Raji (cell line): ENCODE results near the gene USP6NL.

Experiments used
- POLR2A ChIP-seq: IDR thresholded peaks from 2 replicates; pipeline ENCODE4 v1.6.1; 2011; ENCODE audit warnings: low read depth, low read length, control low read depth; ENCODE audit not compliant: insufficient read depth

The USP6NL gene

DNA sequence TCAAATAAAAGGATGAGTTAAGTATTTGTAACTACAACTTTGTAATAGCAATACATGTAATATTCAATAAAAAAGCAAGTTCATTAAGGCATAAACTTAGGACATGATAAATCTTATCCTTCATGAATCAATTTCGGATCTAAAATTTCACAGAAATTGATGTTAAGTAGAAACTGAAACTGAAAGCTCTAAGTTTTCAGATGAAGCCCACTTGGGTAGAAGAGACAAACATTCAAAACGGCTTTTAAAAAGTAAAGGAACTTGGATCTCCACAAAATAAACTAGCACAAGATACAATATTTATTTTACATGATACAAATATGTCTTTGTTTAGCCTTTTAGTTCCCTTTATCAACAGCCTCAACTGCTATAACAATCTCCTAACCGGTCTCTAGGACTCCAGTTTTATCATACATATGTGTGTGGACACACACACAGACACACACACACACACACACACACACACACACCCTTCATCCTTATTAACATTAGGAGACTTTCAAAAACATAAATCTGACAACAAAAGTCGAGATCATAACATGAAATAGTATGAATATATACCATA lies 83.7 kb downstream of the USP6NL start:
- TF ChIP-seq POLR2A = no peak

DNA sequence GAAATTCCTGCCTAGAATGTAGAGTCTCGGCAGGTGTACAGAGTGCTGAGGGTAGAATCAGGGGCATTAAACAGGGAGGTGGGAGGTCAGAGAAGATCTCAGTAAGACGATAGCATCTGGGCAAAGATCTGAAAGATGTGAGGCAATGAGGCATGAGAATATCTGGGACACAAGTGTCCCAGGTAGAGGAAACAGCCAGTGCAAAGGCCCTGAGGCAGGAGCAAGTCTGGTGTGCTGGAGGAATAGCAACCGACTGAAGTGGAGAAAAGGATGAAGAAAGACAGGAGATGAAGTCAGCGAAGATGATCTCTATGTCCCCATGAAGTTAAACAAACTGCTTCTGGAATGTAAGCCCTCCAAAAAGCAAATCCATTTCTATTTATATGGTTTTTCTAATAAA lies 84.4 kb downstream of the USP6NL start:
- no peak for TF ChIP-seq POLR2A

DNA sequence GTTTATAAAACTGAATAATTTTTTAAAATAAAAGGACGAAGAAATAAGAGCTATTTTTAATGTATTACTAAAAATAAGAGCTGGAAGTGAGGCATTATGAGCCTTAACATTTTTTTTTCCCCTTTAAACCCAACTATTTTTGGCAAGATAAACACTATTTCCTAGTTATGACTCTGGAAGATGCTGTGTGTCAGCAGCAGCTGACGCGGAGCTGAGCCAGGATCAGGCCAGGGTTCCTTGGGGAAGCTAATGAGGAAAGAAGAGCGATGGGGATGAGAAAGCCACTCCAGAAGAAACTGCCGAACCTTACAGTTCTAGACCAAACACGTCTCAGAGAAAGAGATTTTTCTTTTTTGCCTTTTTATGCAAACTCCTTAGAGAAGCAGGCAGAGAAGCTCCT lies 85.9 kb downstream of the USP6NL start:
- no peak for TF ChIP-seq POLR2A

DNA sequence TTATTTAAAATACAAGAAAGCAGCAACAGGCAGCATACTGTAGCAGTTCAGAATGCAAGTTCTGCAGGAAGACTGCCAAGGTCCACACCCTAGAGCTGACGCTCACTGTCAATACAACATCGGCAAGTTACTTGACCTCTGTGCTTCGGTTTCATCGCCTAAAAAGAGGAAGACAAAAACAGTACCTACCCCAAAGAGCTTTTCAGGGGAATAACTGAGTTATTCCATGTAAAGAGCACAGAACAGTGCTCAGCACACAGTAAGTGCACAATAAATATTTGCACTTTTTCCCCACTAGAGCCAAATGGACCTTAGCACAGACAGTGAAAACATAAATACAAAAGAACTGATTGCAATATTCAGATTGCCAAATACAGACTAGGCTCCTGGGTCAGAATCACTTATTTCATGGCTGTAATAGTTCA lies 88.6 kb downstream of the USP6NL start:
- no peak for TF ChIP-seq POLR2A

DNA sequence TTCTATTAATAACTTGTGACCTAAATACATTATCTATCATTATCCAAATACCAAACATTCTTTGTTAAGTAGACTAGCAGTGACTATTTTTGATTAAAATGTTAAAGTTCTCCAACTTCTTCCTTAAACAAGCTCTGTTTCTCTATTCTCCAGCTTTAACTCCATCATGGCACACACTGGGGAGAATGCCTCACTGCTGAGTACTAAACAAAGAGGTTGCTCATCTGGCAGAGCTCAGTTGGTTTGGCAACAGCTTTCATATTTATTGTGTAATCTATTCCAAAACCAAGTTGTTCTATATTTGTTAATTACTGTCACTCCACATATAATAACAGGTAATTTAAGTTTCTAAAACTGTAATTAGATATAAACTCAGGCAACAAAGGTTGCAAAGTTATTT lies 89.6 kb downstream of the USP6NL start:
- no peak for TF ChIP-seq POLR2A

GRCh38 chr10:11520892-11521291 lies 90.6 kb downstream of the USP6NL start:
- TF ChIP-seq POLR2A = no peak

DNA sequence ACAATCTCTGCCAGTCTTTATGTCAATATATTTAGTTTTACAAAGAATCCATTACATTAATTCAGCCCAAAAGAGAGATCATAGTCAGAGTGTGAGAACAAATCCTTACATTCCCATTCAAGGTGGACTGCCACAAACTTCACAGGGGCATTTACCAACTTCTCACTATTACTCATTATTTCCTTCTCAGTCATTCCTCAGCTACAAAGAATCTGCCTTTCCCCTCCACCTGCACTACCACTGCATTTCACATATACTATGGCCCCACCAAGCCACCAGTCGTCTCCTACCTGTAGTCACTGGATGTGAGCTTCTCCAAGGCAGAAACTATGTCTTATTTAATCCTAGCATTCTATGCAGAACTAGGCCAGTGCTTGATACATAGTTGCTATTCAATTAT lies 94.3 kb downstream of the USP6NL start:
- TF ChIP-seq POLR2A = no peak

GRCh38 chr10:11516431-11516746 lies 95.1 kb downstream of the USP6NL start:
- no peak for TF ChIP-seq POLR2A

DNA sequence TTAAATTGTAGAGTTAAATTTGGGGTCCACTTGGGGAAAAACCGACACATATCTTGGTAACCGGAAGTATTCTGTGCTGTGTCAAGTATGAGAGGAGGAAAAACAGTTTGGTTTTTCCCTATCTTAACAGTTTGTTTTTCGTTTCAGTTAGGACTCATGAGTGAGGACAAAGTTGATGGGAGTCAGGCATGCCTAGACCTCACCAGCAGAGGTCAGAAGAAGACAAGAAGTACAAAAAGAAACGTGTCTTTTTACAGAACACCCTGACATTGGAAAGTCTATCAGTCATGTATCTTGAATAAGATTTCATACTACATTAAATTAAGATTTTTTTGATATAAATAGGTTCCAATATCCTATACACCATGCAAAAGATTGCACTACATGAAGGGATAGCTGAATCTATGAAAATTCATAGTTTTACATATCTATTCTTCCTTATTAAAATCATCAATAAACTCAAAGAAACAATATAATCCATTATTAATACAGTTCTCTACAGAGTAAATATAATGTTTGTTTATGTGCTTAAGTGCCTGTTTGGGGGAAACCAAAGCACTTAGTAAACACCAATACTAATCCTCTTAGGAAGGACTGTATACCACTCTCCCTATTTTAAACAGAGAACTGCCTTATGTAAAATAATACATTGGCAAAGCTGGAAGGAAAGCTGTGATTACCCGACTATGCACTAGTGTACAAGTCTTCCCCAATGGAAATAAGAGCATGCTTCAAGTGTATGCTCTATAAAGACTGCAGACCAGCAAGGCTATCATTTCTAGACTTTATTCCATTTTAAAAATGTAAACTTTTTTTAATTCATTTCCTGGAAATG lies 95.6 kb downstream of the USP6NL start:
- no peak for TF ChIP-seq POLR2A

DNA sequence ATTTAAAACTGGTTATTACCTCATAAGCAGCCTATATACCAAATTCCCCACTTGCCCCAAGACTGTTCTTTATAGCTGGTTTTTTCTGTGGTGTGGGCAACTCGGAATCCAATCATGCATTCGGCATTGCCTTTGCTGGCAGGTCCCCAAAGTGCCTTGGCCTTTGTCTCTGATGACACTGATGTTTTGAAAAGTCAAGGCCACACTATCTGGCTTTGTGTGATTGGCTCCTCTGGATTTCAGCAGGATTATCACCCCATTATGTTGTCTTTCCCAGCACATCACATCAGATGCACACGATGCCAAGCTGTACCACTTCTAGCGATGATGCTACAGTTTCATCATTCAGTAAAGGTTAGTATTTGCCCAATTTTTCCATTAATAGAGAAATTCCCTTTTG lies 97.7 kb downstream of the USP6NL start:
- TF ChIP-seq POLR2A = no peak

DNA sequence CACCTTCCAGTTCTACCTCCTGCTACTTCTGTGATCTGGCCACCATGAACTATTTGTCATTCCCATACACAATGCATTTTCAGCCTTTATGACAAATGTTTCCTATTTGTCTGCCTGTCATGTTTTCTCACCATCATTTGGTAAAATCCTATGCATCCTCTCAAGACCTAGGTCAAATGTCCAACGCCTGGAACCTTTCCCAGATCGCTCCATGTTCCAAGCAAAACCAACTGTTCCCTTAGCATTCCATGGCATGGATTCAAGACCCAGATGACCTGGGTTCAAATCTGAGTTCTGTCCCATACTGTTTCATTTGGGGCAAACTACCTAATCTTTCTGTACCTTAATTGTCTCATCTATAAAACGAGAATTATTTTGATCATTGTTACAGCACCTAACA lies 98.9 kb downstream of the USP6NL start:
- TF ChIP-seq POLR2A = no peak

GRCh38 chr10:11511321-11511720 lies 100.1 kb downstream of the USP6NL start:
- TF ChIP-seq POLR2A = no peak

- no peak for TF ChIP-seq POLR2A
Observed at GRCh38 chr10:11510736-11511135, 100.7 kb downstream of the USP6NL start.

DNA sequence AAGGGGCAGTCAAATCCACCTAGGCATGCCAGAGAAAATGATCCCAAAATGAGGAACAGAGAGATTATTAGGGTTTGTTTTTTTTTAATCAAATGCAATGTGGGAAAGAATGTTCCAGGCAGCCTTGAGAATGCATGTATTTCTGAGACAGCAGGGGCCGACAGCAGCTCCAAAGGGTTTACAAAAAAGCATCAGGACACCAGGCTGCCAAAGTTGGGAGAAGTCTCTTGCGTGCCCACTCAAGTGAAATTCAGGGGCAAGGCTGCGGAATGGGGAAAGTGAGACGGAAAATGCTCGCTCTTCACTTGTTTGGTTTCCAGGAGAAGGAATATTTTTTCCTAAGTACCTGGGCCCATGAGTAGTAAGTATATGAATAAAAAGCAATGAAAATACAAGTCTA lies 101.2 kb downstream of the USP6NL start:
- TF ChIP-seq POLR2A = no peak

GRCh38 chr10:11509036-11509435 lies 102.4 kb downstream of the USP6NL start:
- no peak for TF ChIP-seq POLR2A

GRCh38 chr10:11506247-11506789 lies 105.1 kb downstream of the USP6NL start:
- TF ChIP-seq POLR2A = no peak
